ENCODE data around the gene ZBTB7B.

The ZBTB7B gene

DNA sequence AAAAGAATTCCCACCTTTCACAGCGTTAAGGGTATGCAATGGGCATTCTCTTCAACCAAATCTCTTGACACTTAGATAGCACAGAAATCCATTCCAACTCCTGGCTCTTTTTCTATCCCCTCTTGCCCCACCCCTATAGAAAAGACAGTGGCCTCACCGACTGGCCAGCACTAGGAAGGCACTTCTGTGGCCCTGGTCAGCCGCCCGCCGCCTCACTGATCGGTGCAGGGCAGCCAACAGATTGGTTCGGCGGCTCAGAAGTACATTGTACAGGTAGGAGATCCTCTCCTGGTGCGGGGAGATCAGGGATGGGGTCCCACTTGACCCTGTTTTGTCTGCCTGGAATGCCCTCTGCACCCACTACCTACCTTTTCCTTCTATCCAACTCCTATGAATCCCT is 21.7 kb downstream of the ZBTB7B start:
- no peak for TF ChIP-seq FOXM1 (IDR thresholded peaks at IDR 0.05; ENCODE audit: borderline replicate concordance, low read depth)
- TF ChIP-seq, protein P1, sequence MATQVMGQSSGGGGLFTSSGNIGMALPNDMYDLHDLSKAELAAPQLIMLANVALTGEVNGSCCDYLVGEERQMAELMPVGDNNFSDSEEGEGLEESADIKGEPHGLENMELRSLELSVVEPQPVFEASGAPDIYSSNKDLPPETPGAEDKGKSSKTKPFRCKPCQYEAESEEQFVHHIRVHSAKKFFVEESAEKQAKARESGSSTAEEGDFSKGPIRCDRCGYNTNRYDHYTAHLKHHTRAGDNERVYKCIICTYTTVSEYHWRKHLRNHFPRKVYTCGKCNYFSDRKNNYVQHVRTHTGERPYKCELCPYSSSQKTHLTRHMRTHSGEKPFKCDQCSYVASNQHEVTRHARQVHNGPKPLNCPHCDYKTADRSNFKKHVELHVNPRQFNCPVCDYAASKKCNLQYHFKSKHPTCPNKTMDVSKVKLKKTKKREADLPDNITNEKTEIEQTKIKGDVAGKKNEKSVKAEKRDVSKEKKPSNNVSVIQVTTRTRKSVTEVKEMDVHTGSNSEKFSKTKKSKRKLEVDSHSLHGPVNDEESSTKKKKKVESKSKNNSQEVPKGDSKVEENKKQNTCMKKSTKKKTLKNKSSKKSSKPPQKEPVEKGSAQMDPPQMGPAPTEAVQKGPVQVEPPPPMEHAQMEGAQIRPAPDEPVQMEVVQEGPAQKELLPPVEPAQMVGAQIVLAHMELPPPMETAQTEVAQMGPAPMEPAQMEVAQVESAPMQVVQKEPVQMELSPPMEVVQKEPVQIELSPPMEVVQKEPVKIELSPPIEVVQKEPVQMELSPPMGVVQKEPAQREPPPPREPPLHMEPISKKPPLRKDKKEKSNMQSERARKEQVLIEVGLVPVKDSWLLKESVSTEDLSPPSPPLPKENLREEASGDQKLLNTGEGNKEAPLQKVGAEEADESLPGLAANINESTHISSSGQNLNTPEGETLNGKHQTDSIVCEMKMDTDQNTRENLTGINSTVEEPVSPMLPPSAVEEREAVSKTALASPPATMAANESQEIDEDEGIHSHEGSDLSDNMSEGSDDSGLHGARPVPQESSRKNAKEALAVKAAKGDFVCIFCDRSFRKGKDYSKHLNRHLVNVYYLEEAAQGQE (IDR thresholded peaks at IDR 0.05; ENCODE audit: low read depth): no peak
- TF ChIP-seq YY1 (IDR thresholded peaks at IDR 0.05; ENCODE audit: low read depth): no peak
- TF ChIP-seq RAD21 (IDR thresholded peaks at IDR 0.05; ENCODE audit: low read depth): no peak
- no peak for TF ChIP-seq TEAD4 (IDR thresholded peaks at IDR 0.05)
- TF ChIP-seq ZBTB7A (IDR thresholded peaks at IDR 0.05; ENCODE audit: low read depth): no peak
- TF ChIP-seq EGR1 (IDR thresholded peaks at IDR 0.05): no peak

- no peak for TF ChIP-seq TAF1 (IDR thresholded peaks at IDR 0.05; ENCODE audit: low read depth)
- TF ChIP-seq EGR1 (IDR thresholded peaks at IDR 0.05): no peak
- TF ChIP-seq CREB1 (IDR thresholded peaks at IDR 0.05; ENCODE audit: low read depth): no peak
- no peak for TF ChIP-seq RAD21 (IDR thresholded peaks at IDR 0.05; ENCODE audit: low read depth)
These were observed 23.6 kb downstream of the ZBTB7B start for GRCh38 chr1:155026154-155026553.

DNA sequence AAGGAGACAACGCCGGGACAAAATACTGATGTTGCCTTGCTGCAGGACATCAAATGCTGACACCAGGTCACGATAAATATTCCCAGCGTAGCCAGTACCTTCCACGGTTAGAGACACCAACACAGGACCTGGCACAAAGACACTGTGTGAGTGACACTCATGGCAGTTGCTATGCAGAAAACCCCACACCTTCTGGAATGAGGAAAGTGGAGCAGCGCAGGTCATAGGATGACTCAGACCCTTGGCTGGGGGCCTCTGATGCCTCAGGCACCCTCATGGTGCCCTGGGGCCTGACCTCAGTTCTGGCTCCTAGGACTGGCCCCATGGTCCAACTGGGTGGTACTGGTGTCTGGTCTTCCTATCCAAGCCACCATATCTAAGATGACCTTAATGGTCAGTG is 24.0 kb downstream of the ZBTB7B start:
- TF ChIP-seq FOXM1 (IDR thresholded peaks at IDR 0.05; ENCODE audit: borderline replicate concordance, low read depth): no peak
- no peak for TF ChIP-seq TEAD4 (IDR thresholded peaks at IDR 0.05)
- no peak for TF ChIP-seq EP300 (IDR thresholded peaks at IDR 0.05; ENCODE audit: borderline replicate concordance)
- TF ChIP-seq, protein P1 (IDR thresholded peaks at IDR 0.05; ENCODE audit: low read depth): no peak
- no peak for TF ChIP-seq TCF12 (IDR thresholded peaks at IDR 0.05; ENCODE audit: low read depth)
- no peak for TF ChIP-seq NFIC (IDR thresholded peaks at IDR 0.05)
- TF ChIP-seq ZBTB7A (IDR thresholded peaks at IDR 0.05; ENCODE audit: low read depth): no peak
- TF ChIP-seq TAF1 (IDR thresholded peaks at IDR 0.05; ENCODE audit: low read depth): no peak
- no peak for TF ChIP-seq EGR1 (IDR thresholded peaks at IDR 0.05)
- no peak for TF ChIP-seq YY1 (IDR thresholded peaks at IDR 0.05; ENCODE audit: low read depth)
- no peak for TF ChIP-seq RAD21 (IDR thresholded peaks at IDR 0.05; ENCODE audit: low read depth)
- TF ChIP-seq, protein P2, sequence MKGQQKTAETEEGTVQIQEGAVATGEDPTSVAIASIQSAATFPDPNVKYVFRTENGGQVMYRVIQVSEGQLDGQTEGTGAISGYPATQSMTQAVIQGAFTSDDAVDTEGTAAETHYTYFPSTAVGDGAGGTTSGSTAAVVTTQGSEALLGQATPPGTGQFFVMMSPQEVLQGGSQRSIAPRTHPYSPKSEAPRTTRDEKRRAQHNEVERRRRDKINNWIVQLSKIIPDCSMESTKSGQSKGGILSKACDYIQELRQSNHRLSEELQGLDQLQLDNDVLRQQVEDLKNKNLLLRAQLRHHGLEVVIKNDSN (IDR thresholded peaks at IDR 0.05): no peak
- no peak for TF ChIP-seq CEBPB (IDR thresholded peaks at IDR 0.05)
- TF ChIP-seq MAX (IDR thresholded peaks at IDR 0.05): no peak
- no peak for TF ChIP-seq CREB1 (IDR thresholded peaks at IDR 0.05; ENCODE audit: low read depth)

DNA sequence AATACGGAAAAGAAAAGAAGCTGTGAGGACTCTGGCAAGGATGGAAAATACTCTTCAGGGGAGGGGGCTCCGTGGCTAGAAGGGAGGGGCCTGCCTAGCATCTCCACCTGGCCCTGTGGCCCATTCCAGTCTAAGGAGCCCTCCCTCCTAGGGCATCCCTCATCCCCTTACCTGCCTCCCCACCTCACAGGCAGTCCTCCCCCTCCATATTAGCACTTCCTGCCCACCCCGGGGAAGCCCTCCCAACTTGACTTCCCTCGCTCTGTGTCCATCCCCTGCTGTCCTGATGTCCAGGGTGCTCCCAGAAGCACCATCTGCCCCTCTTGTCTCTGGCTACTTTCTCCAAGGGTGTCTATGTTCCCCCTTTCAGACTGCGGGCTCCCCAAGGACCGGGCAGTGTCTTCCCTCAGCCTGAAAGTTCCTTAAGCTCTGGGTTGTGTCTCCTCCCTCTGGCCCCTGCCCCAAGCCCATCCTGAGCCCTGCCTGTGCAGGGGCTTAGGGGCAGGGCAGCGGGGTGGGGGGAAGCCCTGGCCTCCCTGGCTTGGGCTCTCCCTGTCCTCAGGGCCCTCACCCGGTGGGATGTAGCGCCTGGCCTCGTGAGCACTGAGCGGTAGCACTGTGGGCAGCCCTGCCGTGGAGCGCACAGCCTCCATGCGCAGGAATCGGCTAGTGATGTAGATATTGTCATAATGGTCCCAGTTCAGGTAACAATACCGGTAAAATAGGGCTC is 27.1 kb downstream of the ZBTB7B start:
- TF ChIP-seq MAX (IDR thresholded peaks at IDR 0.05): no peak
- no peak for TF ChIP-seq NFIC (IDR thresholded peaks at IDR 0.05)
- no peak for TF ChIP-seq ZBTB7A (IDR thresholded peaks at IDR 0.05; ENCODE audit: low read depth)
- TF ChIP-seq TEAD4 (IDR thresholded peaks at IDR 0.05): no peak
- TF ChIP-seq, protein P1 (IDR thresholded peaks at IDR 0.05; ENCODE audit: low read depth): no peak
- TF ChIP-seq YY1 (IDR thresholded peaks at IDR 0.05; ENCODE audit: low read depth): no peak
- TF ChIP-seq EGR1 (IDR thresholded peaks at IDR 0.05): no peak
- TF ChIP-seq CREB1 (IDR thresholded peaks at IDR 0.05; ENCODE audit: low read depth): no peak
- TF ChIP-seq EP300 (IDR thresholded peaks at IDR 0.05; ENCODE audit: borderline replicate concordance): no peak

- TF ChIP-seq NFIC (IDR thresholded peaks at IDR 0.05) (no peak), FOXM1 (IDR thresholded peaks at IDR 0.05; ENCODE audit: borderline replicate concordance, low read depth) (no peak), CREB1 (IDR thresholded peaks at IDR 0.05; ENCODE audit: low read depth) (no peak), YY1 (IDR thresholded peaks at IDR 0.05; ENCODE audit: low read depth) (no peak)
- TF ChIP-seq, protein P1 (IDR thresholded peaks at IDR 0.05; ENCODE audit: low read depth): no peak
These were observed 27.7 kb downstream of the ZBTB7B start for GRCh38 chr1:155030243-155030795.

Data from Ishikawa (cell line).